GM18907 (cell line): Measurements from ENCODE around the gene PHKG2.
A peak's percentile ranks its signal among the peaks of the same experiment; 100 is the strongest.

Experiments
- ATAC-seq: cut with Tn5 transposase; IDR thresholded peaks from one replicate; pipeline ENCODE4 v1.9.1; 2021; ENCODE audit warnings: mild to moderate bottlenecking, moderate library complexity; ENCODE audit not compliant: unreplicated experiment

Gene PHKG2

GRCh38 chr16:30773826-30774225 lies 25.6 kb downstream of the PHKG2 start:
- ATAC-seq: no peak

- no peak for ATAC-seq
These were observed 26.3 kb downstream of the PHKG2 start for GRCh38 chr16:30774367-30775130.

- no peak for ATAC-seq
These were observed 26.8 kb downstream of the PHKG2 start for GRCh38 chr16:30775131-30775391.

GRCh38 chr16:30775392-30776188 lies 27.4 kb downstream of the PHKG2 start:
- ATAC-seq: peak; percentile 54

GRCh38 chr16:30777591-30778297 lies 29.5 kb downstream of the PHKG2 start:
- ATAC-seq: no peak

GRCh38 chr16:30778549-30779244 lies 30.5 kb downstream of the PHKG2 start:
- ATAC-seq: no peak

GRCh38 chr16:30779596-30779995 lies 31.4 kb downstream of the PHKG2 start:
- no peak for ATAC-seq

GRCh38 chr16:30780021-30780420 lies 31.8 kb downstream of the PHKG2 start:
- ATAC-seq: no peak

- no peak for ATAC-seq
These were observed 32.3 kb downstream of the PHKG2 start for GRCh38 chr16:30780549-30780948.

GRCh38 chr16:30782486-30783279 lies 34.5 kb downstream of the PHKG2 start:
- ATAC-seq: no peak

- no peak for ATAC-seq
These were observed 35.3 kb downstream of the PHKG2 start for GRCh38 chr16:30783280-30784109.

- no peak for ATAC-seq
These were observed 36.0 kb downstream of the PHKG2 start for GRCh38 chr16:30784215-30784614.

- ATAC-seq: no peak
These were observed 37.2 kb downstream of the PHKG2 start for GRCh38 chr16:30785126-30786106.

- ATAC-seq: no peak
These were observed 38.1 kb downstream of the PHKG2 start for GRCh38 chr16:30786115-30786935.

- ATAC-seq: no peak
These were observed 38.8 kb downstream of the PHKG2 start, which contains the start of gene ZNF629 for GRCh38 chr16:30786936-30787612. Gene ZNF629, minus strand, starts transcription at chr16:30787205. Its CDS starts 2,723 bp downstream, at chr16:30784482.

- ATAC-seq: no peak
These were observed 39.6 kb downstream of the PHKG2 start for GRCh38 chr16:30787613-30788378.
